Tibial artery (tissue), 4 donors: ENCODE data around the gene SLC1A3.

ENCODE experiments used
- DNase-seq, 2 donors: peaks; one replicate each; pipeline ENCODE4 v3.0.0-alpha.2; 2019
- H3K27ac ChIP-seq, 2 donors: fragments of 200-600 bp; sonication (generic) in 1 of 2; 1 replicate in 1 of 2; 2 replicates in 1 of 2; pipeline ENCODE4 v1.5.1; 2018 to 2019; ENCODE audit warnings: mild to moderate bottlenecking in 1 of 2
- H3K27me3 ChIP-seq, 2 donors: fragments of 200-600 bp; sonication (generic) in 1 of 2; one replicate each; pipeline versions ENCODE4 v1.5.1 to v1.6.0; 2016 to 2019
- H3K36me3 ChIP-seq, 3 donors: fragments of 200-600 bp; sonication (generic) in 2 of 3; one replicate each; pipeline ENCODE4 v1.5.1; 2016 to 2019; ENCODE audit warnings: mild to moderate bottlenecking in 2 of 3
- H3K4me1 ChIP-seq, 4 donors: fragments of 200-600 bp; sonication (generic) in 2 of 4; 1 replicate in 3 of 4; 2 replicates in 1 of 4; pipeline ENCODE4 v1.5.1; 2016 to 2019
- H3K4me3 ChIP-seq, 2 donors: fragments of 200-600 bp; sonication (generic) in 1 of 2; 1 replicate in 1 of 2; 2 replicates in 1 of 2; pipeline ENCODE4 v1.5.1; 2018 to 2019; ENCODE audit warnings: mild to moderate bottlenecking in 2 of 2
- H3K9me3 ChIP-seq, 3 donors: fragments of 200-600 bp; sonication (generic) in 1 of 3; one replicate each; pipeline ENCODE4 v1.5.1; 2016 to 2019
- intact Hi-C: fragments of 100-400 bp; cut with DNase I; formaldehyde crosslinking; loops from one replicate; pipeline ENCODE4 v1.15.0; 2023; ENCODE audit warnings: low total_unique reads
- TF ChIP-seq, protein P1 (sequence below), 2 experiments: fragments of 200-600 bp in 1 of 2; fragments of 450-650 bp in 1 of 2; IDR thresholded peaks; one replicate each; pipeline ENCODE4 v1.5.1; 2017 to 2019; ENCODE audit warnings: antibody characterized with exemption in 2 of 2, mild to moderate bottlenecking in 1 of 2, moderate library complexity in 1 of 2

SLC1A3 gene

DNA sequence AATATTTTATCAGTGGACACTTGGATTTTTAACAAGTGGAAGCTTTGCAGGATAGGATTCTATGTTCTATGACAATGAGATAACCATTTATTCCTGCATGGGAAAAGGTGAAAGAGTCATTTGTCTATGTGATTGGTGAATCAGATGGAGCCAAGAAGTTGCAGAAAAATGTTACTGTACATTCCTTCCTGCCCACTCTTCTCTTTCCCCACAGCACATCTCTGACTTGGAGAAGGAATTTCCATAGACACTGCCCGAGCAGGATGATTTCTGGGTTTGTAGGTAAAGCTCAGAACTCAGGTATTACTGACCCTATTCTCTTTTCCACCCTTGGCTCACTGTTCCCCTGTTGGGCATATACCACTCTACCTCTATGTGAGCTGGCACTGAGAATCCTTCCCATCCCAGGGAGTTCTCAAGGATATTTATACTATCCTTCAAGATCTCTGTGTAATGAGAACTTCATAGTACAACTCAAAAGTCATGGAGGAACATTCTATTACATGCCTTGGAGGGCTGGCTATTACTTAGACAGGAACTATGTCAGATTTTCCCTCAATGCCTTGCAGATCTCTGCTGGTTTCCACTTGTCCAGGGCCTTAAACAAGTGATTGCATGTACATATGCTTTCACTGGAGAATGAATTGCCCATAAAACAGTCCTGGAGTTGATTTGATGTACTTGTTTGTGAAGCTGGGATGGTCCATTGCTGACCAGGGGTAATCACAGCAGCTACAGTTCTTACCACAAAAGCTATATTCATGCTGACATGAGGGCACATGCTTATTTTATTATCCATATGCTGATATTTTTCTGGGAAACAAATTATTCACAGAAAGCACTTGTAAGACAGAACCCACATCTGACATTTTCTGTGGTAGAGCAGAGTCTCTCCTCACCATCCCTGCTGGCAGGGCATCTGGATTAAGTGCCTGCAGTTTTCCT lies 24.1 kb downstream of the SLC1A3 start:
- H3K27ac ChIP-seq: no peak overlapping the region
- no peaks in the 10 kb centered on the region for H3K27me3 ChIP-seq
- no peak for DNase-seq
- no peaks in the 10 kb centered on the region for H3K36me3 ChIP-seq
- TF ChIP-seq, protein P1, sequence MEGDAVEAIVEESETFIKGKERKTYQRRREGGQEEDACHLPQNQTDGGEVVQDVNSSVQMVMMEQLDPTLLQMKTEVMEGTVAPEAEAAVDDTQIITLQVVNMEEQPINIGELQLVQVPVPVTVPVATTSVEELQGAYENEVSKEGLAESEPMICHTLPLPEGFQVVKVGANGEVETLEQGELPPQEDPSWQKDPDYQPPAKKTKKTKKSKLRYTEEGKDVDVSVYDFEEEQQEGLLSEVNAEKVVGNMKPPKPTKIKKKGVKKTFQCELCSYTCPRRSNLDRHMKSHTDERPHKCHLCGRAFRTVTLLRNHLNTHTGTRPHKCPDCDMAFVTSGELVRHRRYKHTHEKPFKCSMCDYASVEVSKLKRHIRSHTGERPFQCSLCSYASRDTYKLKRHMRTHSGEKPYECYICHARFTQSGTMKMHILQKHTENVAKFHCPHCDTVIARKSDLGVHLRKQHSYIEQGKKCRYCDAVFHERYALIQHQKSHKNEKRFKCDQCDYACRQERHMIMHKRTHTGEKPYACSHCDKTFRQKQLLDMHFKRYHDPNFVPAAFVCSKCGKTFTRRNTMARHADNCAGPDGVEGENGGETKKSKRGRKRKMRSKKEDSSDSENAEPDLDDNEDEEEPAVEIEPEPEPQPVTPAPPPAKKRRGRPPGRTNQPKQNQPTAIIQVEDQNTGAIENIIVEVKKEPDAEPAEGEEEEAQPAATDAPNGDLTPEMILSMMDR (IDR thresholded peaks at IDR 0.05): no peak
- no peaks in the 10 kb centered on the region for H3K9me3 ChIP-seq
- no peak overlapping the region for H3K4me3 ChIP-seq
- peaks cover 0 to 3% (median 0%) of the 10 kb centered on the region in 4 donors for H3K4me1 ChIP-seq
- intact Hi-C loops: no loop called here

DNA sequence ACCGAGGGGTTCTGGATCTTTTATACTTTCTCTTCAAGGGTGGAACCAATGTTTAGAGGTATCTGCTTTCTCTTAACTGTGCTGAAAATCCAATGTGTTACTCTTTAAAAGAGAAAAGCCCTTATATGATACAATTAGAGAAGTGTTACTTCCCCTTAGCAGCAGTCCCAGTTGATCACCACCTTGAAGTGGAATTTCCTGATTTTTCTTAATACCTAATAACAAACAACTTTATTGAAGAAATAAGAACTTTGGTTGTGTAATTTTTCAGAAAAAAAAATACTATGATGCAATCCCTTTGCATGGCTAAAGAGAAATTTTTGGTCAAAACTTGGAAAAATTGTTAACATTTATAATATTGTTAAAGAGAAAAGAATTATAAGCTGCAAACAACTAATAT lies 24.7 kb downstream of the SLC1A3 start:
- no peaks in the 10 kb centered on the region for H3K9me3 ChIP-seq
- intact Hi-C loops: no loop called here
- TF ChIP-seq, protein P1 (IDR thresholded peaks at IDR 0.05): no peak

DNA sequence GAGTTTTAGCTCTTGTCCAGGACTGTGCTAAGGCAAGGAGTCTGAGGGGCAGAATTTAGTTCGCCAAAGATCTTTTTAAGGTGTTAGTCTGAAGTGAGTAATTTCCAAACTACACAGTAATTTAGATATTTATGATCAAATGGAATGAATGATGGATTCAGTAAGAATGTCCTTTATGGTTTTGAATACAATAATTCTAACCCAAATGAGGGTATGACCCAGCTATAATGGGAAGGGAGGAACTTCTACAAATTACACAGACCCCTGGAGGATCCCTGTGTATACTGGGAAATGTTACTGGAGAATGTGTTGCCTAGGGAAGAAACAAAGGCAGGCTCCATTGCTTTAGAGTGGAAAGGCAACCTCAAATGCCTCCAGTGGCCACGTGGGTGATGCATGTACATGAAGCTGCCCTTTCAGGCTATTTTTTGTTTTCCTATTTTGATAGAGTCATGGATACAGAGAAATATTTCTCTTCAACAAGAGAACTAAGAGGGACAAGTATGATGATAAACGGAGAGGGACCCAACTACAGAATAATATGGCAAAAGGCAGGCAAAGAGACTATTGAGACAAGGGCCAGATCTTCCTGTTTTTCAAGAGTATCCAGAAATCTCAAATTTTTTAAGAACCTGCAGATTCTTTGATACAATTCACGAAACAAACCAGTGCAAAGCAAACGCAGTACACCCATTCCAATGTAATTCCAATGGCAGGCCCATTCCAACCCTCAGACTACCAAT lies 25.4 kb downstream of the SLC1A3 start:
- Histone ChIP-seq H3K9me3 (no peaks in the 10 kb centered on the region), H3K4me1 (peaks cover 0 to 3% (median 0%) of the 10 kb centered on the region in 4 donors), H3K36me3 (no peaks in the 10 kb centered on the region), H3K27ac (no peak overlapping the region), H3K27me3 (no peaks in the 10 kb centered on the region), H3K4me3 (no peak overlapping the region)
- no peak for DNase-seq
- intact Hi-C loops: no loop called here
- TF ChIP-seq, protein P1 (IDR thresholded peaks at IDR 0.05): no peak

More for the DNA sequence above, 24.7 kb downstream of the SLC1A3 start:
- Histone ChIP-seq H3K36me3 (no peaks in the 10 kb centered on the region), H3K27ac (no peak overlapping the region), H3K27me3 (no peaks in the 10 kb centered on the region), H3K4me1 (peaks cover 0 to 3% (median 0%) of the 10 kb centered on the region in 4 donors), H3K4me3 (no peak overlapping the region)
- no peak for DNase-seq

DNA sequence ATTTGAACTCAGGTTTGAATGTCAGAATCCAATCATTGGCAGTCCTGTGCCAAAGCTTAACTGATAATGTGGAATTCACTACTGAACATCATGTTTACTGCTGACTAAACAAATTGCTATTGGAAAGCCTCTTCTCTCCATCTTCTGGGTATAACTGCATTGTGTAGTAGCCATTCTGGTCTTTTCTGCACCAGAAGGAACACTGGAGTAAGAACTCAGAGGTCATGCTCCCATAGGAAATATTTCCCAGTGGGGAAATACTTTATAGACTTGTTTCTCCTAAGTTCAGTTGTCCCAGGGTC lies 25.9 kb downstream of the SLC1A3 start:
- H3K27ac ChIP-seq: no peak overlapping the region
- no peaks in the 10 kb centered on the region for H3K27me3 ChIP-seq
- H3K4me1 ChIP-seq: peaks cover 0 to 3% (median 0%) of the 10 kb centered on the region in 4 donors
- DNase-seq: no peak
- TF ChIP-seq, protein P1 (IDR thresholded peaks at IDR 0.05): no peak
- no peaks in the 10 kb centered on the region for H3K9me3 ChIP-seq
- no peak overlapping the region for H3K4me3 ChIP-seq
- no peaks in the 10 kb centered on the region for H3K36me3 ChIP-seq
- intact Hi-C loops: no loop called here

DNA sequence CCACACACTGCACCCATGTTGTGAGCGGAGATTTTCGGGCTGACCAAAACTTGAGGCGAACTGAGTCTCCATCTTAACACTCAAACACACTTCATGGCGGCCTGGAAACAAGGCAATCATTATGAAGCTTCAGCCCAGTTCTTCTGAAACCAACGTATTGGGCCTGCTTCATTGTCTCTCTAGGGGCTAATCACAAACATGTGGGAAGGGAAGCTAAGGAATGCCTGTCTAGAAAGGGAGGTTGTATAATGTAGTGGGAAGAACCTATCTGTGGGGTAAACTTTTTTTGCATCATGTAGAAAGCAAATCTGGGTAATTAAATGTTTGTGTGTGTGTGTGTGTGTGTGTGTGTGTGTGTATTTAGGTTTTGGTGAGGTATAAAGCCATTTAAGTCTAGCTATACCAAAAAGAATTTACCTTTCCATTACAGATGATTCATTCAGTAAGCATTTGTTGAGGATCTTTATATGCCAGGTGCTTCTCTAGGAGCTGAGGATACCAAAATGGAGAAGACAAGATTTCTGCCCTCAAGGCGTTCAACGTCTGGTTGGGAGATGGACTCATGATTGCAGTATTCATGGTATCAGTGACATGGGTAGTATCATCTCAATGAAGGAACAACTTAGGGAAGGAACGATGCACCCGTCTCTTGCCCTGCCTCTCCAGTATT lies 29.4 kb downstream of the SLC1A3 start:
- intact Hi-C loops: no loop called here
- no peaks in the 10 kb centered on the region for H3K9me3 ChIP-seq

More for the DNA sequence above, 29.4 kb downstream of the SLC1A3 start:
- no peaks in the 10 kb centered on the region for H3K36me3 ChIP-seq
- H3K4me3 ChIP-seq: no peak overlapping the region
- H3K27ac ChIP-seq: no peak overlapping the region
- no peaks in the 10 kb centered on the region for H3K27me3 ChIP-seq
- TF ChIP-seq, protein P1 (IDR thresholded peaks at IDR 0.05): no peak
- no peak for DNase-seq
- peaks cover 0 to 3% (median 0%) of the 10 kb centered on the region in 4 donors for H3K4me1 ChIP-seq
